Fibroblast of peridontal ligament (primary cell): Measurements from ENCODE around the gene PITX1.

Source experiments
- DNase-seq: peaks from one replicate; pipeline ENCODE4 v3.0.0-alpha.2; 2010; ENCODE audit errors: extremely low read depth

PITX1 gene

GRCh38 chr5:135041726-135042125 is 7.7 kb upstream of the PITX1 start:
- DNase-seq, result no peak

DNA sequence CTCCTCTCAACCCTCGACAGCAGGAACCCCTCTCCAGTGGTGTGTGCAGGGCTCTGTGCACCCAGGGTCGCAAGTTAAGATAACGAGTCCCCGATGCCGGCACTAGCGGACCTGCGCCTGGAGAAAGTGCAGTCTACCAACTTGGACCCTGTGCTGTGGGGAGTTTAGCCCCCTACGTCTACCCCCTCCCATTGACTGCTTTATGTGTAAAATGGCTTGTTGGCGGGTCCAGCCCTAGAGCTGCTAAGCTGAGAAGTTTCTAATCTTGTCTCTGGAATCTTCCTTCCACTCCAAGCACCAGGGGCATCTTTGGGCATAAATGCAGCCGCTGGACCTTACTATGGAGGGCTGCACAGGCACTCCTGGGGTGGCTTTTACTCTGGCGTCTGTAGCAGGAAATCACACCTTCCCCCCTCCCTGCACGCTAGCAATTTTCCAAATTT is 7.1 kb upstream of the PITX1 start:
- DNase-seq, result no peak

DNA sequence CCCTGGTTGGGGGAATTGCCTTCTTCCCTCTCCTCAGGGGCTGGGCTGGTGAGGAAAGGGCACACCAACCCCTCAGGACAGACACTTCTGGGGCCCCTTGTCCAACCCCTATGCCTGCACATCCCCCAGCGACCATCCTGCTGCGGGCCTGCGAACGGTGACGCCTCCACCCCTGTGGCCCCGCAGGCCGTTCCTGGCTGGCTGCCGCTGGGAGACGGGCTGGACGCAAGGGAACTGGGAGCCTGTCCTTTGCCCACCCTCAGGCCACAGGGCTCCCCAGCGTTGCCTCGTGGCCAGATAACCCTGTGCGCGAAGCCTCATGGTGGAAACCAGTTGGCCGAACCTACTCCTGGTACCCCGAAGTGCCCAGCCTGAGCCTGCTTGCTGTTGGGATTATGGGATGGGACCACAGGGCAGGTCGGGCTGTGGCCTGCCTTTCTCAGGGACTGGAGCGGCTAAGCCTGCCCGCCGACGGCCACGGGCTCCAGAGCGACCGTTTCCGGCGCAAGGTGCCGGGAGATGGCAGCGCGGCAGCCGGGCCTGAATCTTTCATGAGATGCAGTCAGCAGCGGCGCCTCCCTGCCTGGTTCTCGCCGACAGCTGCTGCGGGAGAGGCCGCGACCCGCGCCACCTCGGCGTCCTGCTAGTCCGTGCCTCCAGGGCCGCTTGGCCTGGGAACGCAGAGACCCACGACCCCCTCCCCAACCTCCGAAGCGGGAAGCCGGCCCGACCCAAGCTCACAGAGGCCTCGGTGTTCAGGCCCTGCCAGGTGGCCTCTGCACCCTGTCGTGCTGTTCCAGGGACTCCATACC is 6.5 kb upstream of the PITX1 start:
- no peak for DNase-seq

DNA sequence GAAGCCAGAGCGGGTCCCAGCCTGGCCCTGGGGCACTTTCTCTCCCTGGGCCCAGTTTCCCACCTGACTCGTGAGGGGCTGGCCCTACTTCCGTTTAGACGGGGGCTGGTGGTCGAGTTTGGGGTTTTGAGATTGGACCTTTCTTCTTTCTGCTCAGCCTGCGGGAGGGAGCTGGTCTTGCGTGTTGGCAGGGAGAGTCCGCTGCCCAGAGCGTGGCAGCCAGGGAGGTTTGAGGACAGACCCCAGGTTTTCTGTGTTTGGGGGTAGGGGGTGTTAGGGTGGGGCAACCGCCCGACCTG is 6.0 kb upstream of the PITX1 start:
- DNase-seq, result no peak

DNA sequence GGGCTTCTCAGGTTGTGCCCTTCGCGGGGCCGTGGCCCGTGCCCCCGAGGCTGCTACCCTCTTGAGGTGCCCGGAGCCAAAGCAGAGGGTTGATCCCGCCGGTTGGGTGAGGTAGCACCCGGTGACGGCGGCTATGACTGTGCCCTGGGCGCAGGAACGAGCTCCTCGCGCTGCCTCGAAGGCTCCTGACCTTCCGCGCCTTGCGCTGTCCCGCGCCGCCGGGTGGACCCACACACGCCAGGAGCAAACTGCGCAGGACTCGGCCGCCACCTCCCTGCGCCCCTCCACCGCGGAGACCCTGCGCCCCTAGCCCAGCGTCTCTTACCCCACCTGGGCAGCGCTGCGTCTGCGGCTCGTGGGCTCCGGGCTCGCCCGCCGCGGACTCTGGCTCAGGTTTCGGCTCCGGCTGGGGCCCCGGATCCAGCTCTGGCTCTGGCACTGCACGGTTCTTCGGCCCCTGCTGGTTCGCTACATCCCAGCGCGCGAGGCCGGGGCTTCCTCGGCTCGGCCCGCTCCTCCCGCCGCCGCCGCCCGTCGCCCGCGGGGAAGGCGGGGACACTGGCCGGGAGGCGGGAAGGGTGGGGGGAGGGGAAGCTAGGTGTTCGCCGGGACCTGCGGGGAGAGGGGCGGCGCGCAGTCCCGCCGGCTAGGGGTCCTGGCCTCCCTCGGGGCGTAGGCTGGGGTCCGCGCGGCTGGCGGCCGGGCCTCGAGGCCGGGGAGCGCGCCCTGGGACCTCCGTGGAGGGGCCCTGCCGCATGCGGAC is 5.4 kb upstream of the PITX1 start:
- no peak for DNase-seq

DNA sequence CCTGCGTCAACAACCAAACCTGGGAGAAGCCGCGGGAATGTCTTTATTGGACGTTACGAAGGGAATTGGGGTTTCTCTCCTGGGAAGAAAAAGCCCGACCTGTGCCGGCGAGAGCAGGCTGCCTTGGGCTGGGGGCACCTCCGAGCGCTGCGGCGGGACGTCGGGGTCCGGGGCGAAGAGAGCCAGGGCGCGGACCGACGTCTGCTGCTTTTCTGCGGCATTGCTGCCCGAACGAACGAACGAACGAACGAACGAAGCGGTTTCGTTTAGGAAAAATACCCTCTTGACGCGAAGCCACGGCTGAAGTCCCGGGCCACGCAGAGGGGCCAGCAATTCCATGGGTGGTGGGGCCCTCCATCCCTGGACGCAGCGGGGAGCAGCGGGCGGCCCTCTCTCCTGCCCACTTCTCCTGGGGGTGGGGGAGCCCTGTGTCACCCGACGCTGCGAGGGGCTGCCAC is 4.8 kb upstream of the PITX1 start:
- no peak for DNase-seq

DNA sequence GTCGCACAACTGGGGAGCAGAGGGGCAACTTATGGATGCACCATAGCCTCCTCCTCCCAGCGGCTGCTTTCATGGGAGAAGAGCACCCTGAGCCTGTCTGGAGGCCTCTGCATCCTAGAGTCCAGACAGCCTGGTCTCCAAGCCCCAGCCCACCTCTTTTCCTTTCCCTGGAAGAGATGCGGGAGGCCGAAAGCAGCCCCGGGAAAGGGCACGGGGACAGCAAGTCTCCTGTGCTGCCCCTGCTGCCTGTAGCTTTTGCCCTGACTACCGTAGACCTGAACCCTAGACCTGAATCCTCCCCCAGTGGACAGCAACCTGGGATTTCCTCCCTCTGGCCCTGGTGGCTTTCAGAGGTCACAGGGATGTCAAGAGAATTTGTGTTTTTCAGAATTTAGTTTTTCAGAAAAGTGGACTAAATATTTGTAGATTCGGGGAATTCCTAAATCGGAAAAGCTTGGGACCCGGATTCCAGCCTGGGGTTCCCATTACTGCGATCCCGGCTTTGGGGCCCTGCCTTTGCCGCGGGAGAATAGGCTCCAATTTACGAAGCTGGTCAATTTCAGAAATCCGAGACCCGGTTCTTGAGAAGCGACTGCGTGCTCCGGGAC is 4.3 kb upstream of the PITX1 start:
- no peak for DNase-seq

DNA sequence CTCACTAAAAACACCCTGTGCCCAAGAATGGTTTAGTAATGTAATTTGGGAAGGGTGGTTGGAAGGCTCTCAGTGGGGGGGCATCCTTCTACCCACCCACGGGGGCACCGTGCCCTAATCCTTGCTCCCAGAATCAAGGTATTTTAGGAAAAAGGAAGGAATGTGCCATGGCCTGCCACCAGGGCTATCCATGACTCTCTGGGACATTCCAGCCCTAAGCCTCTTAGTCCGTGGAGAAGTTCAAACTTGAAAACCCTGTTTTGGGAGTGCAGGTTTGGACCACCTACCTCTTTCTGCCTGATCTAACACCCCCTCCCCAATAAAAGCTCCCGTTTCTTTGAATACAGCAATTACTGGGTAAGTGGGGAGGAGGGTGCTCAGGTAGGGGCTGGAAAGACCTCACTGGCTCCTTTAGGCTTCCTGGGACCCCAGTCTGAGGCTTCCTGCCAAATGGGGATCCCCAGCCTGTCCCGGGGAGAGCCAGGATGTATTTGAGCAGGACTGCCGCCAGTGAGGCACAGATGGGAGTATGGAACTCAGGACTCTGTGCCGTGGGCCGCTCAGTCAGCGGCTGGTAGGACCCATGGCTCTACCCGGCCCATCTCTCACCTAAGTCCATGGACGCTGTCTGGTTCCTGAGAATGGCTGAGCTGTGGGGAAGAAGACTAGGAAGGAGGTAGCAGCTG is 3.6 kb upstream of the PITX1 start:
- DNase-seq, result no peak

- DNase-seq, result no peak
These were observed 2.4 kb upstream of the PITX1 start for GRCh38 chr5:135036405-135036804.

DNA sequence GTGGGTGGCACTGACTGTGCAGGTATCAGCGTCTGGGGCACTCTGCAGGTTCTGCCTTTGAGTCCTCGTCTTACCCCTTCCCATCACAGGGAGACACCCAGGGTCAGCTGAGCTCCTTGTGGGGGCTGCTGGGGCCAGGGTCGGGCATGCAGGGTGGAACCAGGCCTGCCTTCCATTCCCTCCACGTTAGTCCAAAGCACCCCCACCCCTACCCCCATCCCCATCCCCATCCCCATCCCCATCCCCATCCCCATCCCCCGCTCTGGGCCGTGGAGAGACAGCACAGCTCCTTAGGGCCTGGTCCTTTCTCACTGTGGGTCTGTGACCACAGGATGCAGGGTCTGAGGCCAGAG is 1.6 kb upstream of the PITX1 start:
- DNase-seq, result no peak

DNA sequence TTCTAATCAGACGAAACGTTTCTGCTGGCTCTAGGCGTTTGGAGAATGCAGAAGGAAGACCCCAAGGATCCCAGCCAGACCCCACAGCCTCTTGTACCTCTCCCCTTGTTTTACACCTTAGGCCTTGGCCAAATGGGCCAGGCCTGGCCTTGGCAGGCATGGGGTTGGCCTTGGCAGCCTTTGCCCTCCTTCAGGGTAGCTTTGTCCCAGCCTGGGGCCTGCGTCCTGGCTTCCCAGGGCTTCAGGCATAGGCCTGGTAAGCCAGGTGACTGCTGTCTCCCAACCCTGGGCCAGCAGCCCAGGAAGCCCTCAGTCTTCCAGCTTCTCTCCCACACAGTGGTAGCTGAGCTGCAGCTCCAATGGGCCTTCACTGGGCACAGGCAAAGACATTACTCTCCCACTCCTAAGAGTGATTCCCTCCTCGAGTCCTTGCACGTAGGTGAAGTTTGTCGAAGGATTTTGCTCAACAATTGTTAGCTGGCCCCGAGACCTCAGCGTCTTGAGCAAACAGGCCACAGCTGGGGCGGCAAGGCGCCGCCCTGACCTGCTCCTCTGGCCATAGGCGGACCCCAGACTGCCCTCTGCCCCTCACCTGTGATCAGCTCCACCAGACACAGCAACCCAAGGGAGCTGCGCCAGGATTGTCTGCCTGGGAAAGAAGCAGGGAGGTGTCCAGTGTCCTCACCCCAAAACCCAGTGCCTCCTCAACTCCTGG is 1.1 kb upstream of the PITX1 start:
- no peak for DNase-seq

GRCh38 chr5:135034236-135034962 is 371 bp upstream of the PITX1 start:
- DNase-seq, result peak; percentile 8

DNA sequence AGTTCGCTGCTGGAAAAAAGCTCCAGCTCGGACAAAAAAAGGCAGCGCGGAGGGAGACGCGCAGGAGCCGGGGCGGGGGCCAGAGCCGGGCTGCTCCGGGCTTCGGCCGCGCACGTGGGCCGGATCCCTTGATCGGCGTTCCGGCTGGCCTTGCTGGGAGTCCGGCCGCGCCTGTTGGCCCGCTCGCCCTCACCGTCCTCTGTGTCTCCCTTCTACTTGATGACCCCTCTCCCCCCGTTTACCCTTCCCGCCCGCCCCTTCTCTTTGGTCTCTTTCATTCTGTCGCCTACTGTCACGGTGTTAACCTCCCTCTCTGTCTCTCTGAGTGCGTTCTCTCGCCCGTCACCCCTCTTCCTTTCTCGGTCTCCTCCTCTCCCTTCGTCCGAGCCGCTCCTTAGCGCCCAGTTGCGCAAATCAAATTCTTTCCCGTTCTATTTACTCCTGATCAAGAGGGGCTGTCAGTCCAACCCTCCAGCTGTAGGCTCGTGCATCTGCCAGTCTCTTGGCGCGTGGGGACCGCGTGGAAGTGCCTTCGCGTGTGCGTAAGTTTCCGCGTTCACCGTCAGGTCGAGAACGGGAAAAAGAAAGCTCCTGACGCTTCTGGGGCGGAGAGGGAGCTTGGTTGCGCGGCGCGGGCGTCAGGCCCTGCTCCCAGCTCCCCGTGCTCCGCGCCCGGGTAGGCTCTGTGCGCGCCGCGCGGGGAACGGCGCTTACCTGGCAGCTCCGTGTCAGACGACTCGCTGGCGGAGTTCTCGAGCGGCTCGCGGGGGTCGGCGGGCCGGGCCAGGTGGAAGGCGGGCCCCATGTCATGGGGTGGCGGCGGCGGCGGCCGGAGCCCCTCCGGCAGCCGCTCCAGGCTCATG is 798 bp downstream of the PITX1 start:
- peak; percentile 53 for DNase-seq

DNA sequence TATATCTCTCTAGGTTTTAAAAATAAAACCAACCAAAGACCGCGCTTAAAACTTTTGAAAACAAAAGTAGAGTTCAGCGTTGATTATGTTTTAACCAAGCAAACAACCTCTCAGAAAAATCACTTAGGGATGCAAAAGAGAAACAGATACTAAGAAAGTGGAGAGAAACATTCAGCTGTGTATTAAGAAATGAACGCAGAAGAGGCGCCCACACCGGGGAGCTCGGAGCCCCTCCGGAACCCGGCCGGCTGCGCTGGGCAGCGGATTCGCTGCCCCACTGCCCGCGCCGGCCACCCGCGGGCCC is 1.4 kb downstream of the PITX1 start:
- DNase-seq, result no peak

DNA sequence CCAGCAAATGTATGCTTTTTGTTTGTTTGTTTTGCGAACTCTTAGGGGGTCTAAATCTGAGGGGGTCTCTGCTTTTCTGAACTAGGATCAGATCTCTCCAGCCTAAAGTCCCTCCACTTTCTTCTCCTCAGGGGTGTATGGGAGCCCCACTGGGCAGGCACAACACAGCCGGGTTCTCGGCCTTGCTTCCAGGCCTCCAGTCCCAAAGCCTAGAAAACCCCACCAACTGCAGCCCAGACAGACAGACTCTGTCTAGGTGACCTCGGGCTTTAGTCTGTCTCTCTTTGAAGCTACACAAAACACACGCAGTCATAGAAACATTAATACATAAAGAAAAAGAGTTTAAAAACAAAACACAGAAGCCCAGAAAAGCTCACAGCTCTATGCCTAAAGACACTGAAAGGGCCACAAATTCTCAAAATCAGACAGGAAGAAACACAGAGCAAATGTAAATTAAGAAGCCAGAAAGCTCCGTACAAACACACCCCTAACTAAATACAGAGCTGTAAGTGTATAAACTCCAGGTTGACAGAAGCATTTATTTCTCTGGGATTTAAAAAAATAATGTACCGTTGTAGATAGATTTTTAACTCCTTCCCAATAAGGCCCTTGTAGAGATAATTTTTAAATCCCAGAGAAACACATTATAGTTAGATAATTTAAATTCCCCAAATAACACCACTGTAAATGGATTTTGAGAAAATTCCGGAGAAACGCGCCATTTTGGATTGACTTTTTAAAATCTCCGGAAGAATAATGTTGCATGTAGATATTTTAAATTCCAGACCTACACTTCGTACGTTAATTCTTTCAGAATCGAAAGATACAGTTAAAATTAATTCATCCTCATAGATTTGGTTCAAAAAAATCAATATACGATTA is 2.0 kb downstream of the PITX1 start:
- peak; percentile 9 for DNase-seq

DNA sequence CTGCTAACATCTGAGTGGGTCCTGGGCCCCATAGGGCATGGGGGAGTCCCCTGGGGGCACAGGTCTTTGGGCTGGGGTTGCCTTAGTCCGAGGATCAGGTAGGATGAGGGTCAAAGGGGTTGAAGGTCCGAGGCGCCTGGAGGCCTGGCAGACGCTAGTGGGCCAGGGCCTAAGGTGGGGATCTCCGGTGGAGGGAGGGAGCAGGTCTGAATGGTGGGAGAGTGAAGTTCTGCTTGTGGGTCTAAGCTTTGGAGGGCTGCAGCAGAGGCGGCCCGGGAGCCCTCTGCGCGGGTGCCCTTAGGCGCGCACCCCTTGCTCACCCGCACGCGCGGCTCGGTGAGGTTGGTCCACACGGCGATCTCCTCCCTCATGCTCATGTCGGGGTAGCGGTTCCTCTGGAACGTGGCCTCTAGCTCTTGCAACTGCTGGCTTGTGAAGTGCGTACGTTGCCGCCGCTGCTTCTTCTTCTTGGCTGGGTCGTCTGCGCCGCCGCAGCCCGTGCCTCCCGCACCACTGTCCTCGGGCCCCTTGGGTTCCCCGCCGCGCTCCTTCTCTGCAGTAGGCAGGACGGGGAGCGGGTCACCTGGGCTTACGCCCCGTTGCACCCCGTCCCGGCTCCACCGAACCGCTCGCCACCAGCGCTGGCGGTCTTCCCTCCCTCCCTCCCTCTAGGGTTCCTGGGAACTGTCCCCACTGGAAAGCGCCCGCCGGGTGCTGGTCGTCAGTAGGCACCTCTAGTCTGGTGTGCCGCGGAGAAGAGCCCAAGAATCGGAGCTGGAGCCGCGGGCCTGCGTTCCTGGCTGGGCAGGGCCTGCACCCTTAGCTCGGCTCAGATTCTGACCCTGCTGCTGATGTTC is 2.8 kb downstream of the PITX1 start:
- DNase-seq, result no peak

GRCh38 chr5:135030123-135030955 is 3.7 kb downstream of the PITX1 start:
- DNase-seq, result no peak
